Smooth muscle cell (in vitro differentiated cells): ENCODE results near the gene ZFYVE16. TPM values are rescaled to one million over a fixed set of nuclear protein-coding genes. Genes with fewer than 3 reads are reported as not detected.

Source experiments
- DNase-seq: peaks from one replicate; lab custom pipeline; 2025; ENCODE audit not compliant: unreplicated experiment; lab: John Stamatoyannopoulos, UW
- H2AFZ ChIP-seq: fragments of 200-600 bp; sonication (generic); 2 replicates; pipeline ENCODE4 v1.6.0; 2016; ENCODE audit warnings: antibody characterized with exemption, low read depth, mild to moderate bottlenecking
- H3F3A ChIP-seq: fragments of 200-600 bp; sonication (generic); 2 replicates; pipeline ENCODE4 v1.6.0; 2017; ENCODE audit warnings: antibody characterized with exemption, low read depth
- H3K27ac ChIP-seq: fragments of 200-600 bp; sonication (generic); 2 replicates; pipeline ENCODE4 v1.5.1; 2016; ENCODE audit warnings: low read depth, mild to moderate bottlenecking
- H3K27me3 ChIP-seq: fragments of 200-600 bp; sonication (generic); 2 replicates; pipeline ENCODE4 v1.6.1; 2016; ENCODE audit warnings: low read depth, mild to moderate bottlenecking
- H3K36me3 ChIP-seq: fragments of 200-600 bp; sonication (generic); 2 replicates; pipeline ENCODE4 v1.5.1; 2016; ENCODE audit warnings: low read depth
- H3K4me1 ChIP-seq: fragments of 200-600 bp; sonication (generic); 2 replicates; pipeline ENCODE4 v1.5.1; 2016; ENCODE audit warnings: low read depth
- H3K4me2 ChIP-seq: fragments of 200-600 bp; sonication (generic); 2 replicates; pipeline ENCODE4 v1.6.0; 2016; ENCODE audit warnings: mild to moderate bottlenecking
- H3K4me3 ChIP-seq: fragments of 200-600 bp; sonication (generic); 2 replicates; pipeline ENCODE4 v1.5.1; 2016; ENCODE audit warnings: mild to moderate bottlenecking
- H3K79me2 ChIP-seq: fragments of 200-600 bp; sonication (generic); 2 replicates; pipeline ENCODE4 v1.6.0; 2016; ENCODE audit warnings: low read depth, mild to moderate bottlenecking
- H3K9ac ChIP-seq: fragments of 200-600 bp; sonication (generic); 2 replicates; pipeline ENCODE4 v1.6.0; 2016; ENCODE audit warnings: low read depth
- H3K9me3 ChIP-seq: fragments of 200-600 bp; sonication (generic); replicated peaks from 2 replicates; pipeline ENCODE4 v1.5.1; 2016; ENCODE audit warnings: low read depth
- H4K20me1 ChIP-seq: fragments of 200-600 bp; sonication (generic); 2 replicates; pipeline ENCODE4 v1.6.0; 2016; ENCODE audit warnings: low read depth
- CTCF ChIP-seq: fragments of 200-600 bp; sonication (generic); IDR thresholded peaks from 2 replicates; pipeline ENCODE4 v1.5.1; 2017; ENCODE audit warnings: borderline replicate concordance, mild to moderate bottlenecking, antibody characterized with exemption; ENCODE audit not compliant: insufficient read depth, poor library complexity, severe bottlenecking
- WGBS: methylation state at CpG from one replicate; pipeline ENCODE4 v1.1.7; 2016; ENCODE audit warnings: low lambda C conversion rate; 5-methylcytosine and 5-hydroxymethylcytosine counted together
- polyA plus RNA-seq: library from polyadenylated mRNA; unstranded; fragments of >200 nt; fragmentation: Nextera tagmentation; extraction: Ambion mirVana; gene quantifications from 2 replicates; pipeline ENCODE4 v1.2.1, GENCODE V29; 2016
- total RNA-seq: library from RNA; depleted of rRNA; stranded (reverse); fragments of >200 nt; gene quantifications from 2 replicates; pipeline ENCODE4 v1.2.3, GENCODE V29; 2014

ZFYVE16 gene
- total and polyA plus RNA-seq, 2 experiments from 2014 or later: 16.5 to 40.9 TPM

GRCh38 chr5:80368661-80369480, 39.0 kb upstream of the ZFYVE16 start:
- Histone ChIP-seq H2AFZ (no peak overlapping the region), H3K27ac (no peak overlapping the region), H3K27me3 (no peaks in the 10 kb centered on the region), H3K4me3 (no peak overlapping the region), H3K36me3 (no peaks in the 10 kb centered on the region), H3K9ac (no peak overlapping the region), H4K20me1 (no peaks in the 10 kb centered on the region), H3F3A (no peaks in the 10 kb centered on the region), H3K79me2 (no peaks in the 10 kb centered on the region), H3K4me2 (no peak overlapping the region), H3K9me3 (no peaks in the 10 kb centered on the region), H3K4me1 (peaks cover 24% of the 10 kb centered on the region)
- 83% methylated on average over 4 of the region's 4 CpGs for WGBS
- no peak for TF ChIP-seq CTCF
- DNase-seq: no peak

GRCh38 chr5:80369521-80369920, 38.3 kb upstream of the ZFYVE16 start:
- no peaks in the 10 kb centered on the region for H3F3A ChIP-seq
- H3K4me1 ChIP-seq: peaks cover 24% of the 10 kb centered on the region
- no peak overlapping the region for H2AFZ ChIP-seq
- H3K79me2 ChIP-seq: no peaks in the 10 kb centered on the region
- TF ChIP-seq CTCF: no peak
- no peaks in the 10 kb centered on the region for H4K20me1 ChIP-seq
- H3K9ac ChIP-seq: no peak overlapping the region
- H3K9me3 ChIP-seq: no peaks in the 10 kb centered on the region
- H3K4me3 ChIP-seq: no peak overlapping the region
- no peak overlapping the region for H3K27ac ChIP-seq
- H3K27me3 ChIP-seq: no peaks in the 10 kb centered on the region
- H3K36me3 ChIP-seq: no peaks in the 10 kb centered on the region
- H3K4me2 ChIP-seq: no peak overlapping the region
- DNase-seq: no peak
- 93% methylated on average over 8 of the region's 8 CpGs for WGBS

GRCh38 chr5:80370390-80370789, 37.5 kb upstream of the ZFYVE16 start:
- TF ChIP-seq CTCF: no peak
- Histone ChIP-seq H3K9ac (no peak overlapping the region), H3K27me3 (no peaks in the 10 kb centered on the region), H3K4me3 (no peak overlapping the region), H3K4me1 (peaks cover 24% of the 10 kb centered on the region), H3K4me2 (no peak overlapping the region), H4K20me1 (no peaks in the 10 kb centered on the region), H3F3A (no peaks in the 10 kb centered on the region), H3K27ac (no peak overlapping the region), H2AFZ (no peak overlapping the region), H3K9me3 (no peaks in the 10 kb centered on the region), H3K36me3 (no peaks in the 10 kb centered on the region), H3K79me2 (no peaks in the 10 kb centered on the region)
- WGBS: 91% methylated on average over 1 of the region's 1 CpG
- DNase-seq: no peak

GRCh38 chr5:80372780-80373179, 35.1 kb upstream of the ZFYVE16 start:
- 94% methylated on average over 1 of the region's 1 CpG for WGBS
- Histone ChIP-seq H3K4me2 (no peak overlapping the region), H3K27ac (no peak overlapping the region), H3K4me1 (peaks cover 24% of the 10 kb centered on the region), H3K9me3 (no peaks in the 10 kb centered on the region), H3K36me3 (no peaks in the 10 kb centered on the region), H3F3A (no peaks in the 10 kb centered on the region), H3K27me3 (no peaks in the 10 kb centered on the region), H2AFZ (no peak overlapping the region), H3K9ac (no peak overlapping the region), H4K20me1 (no peaks in the 10 kb centered on the region), H3K4me3 (no peak overlapping the region), H3K79me2 (no peaks in the 10 kb centered on the region)
- TF ChIP-seq CTCF: no peak
- no peak for DNase-seq
